ENCODE data around the gene TMEM234.

Gene TMEM234

DNA sequence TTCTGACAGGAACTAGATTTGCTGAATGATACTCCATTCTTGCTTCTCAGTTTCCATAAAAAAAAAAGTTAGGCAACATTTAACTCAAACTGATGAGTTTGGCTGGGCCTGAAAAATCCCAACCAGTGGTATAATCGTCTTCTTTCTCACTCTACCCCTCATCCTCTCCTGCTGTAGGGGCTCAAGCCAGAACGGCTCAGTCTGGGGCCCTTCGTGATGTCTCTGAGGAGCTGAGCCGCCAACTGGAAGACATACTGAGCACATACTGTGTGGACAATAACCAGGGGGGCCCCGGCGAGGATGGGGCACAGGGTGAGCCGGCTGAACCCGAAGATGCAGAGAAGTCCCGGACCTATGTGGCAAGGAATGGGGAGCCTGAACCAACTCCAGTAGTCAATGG lies 41.1 kb downstream of the TMEM234 start:
- no CpG with 5 or more reads among the region's 9 CpGs for WGBS (ENCODE audit: extremely low coverage, insufficient coverage, low lambda C conversion rate)
- no peak overlapping the region for H3K27ac ChIP-seq (ENCODE audit: low read depth, low read length)

DNA sequence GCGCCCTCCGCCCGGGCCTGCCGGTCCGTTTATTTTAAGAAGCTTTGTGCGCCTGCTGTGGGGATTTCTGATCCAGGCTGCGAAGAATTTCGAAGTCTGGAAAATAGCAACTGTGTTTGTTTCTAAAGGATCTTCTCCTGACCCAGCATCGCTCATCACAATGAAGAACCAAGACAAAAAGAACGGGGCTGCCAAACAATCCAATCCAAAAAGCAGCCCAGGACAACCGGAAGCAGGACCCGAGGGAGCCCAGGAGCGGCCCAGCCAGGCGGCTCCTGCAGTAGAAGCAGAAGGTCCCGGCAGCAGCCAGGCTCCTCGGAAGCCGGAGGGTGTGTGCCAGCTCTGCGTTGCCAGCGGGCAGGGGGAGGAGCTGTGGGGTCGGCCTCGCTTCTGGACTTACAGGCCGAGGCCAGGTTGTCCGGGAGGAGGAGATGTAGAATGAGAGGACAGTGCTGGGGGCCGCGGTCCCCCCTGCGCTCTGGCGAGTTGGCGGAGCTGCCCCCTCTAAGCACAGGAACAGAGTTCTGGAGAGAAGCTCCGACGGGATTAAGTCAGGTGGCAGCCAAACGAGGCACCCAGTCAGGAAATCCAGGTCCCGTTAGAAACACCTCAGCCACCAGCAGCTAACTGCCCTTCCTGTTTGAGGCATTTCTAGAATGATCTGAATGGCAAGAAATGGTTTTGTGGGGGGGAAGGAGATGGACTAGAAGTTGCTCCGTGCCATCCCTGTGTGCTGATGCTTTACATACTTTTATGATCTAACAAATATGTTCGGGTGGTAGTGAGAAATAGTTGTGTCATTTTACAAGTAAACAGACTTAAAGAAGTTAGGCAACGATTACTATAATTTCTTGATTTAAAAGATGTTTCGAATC lies 41.7 kb downstream of the TMEM234 start:
- WGBS (ENCODE audit: extremely low coverage, insufficient coverage, low lambda C conversion rate), result no CpG with 5 or more reads among the region's 36 CpGs
- Histone ChIP-seq H3K4ac (ENCODE audit: low read depth, low read length) (peak overlapping the region; percentile 83), H2AK5ac (ENCODE audit: low read length) (no peak overlapping the region), H2BK120ac (ENCODE audit: low read depth, low read length) (no peak overlapping the region), H3K79me1 (ENCODE audit: low read length) (peaks cover 20% of the 10 kb centered on the region), H2BK15ac (replicated peaks; ENCODE audit: low read depth) (no peak overlapping the region), H3K18ac (ENCODE audit: low read length) (peak overlapping the region; percentile 77), H4K5ac (ENCODE audit: low read length) (no peak overlapping the region), H3K4me1 (ENCODE audit: control insufficient read depth, low read depth, low read length) (peaks cover 9% of the 10 kb centered on the region), H3K4me2 (ENCODE audit: low read length) (peak overlapping the region; percentile 91), H3K36me3 (ENCODE audit: control insufficient read depth, insufficient read depth, low read length) (peaks cover 7% of the 10 kb centered on the region), H4K8ac (ENCODE audit: low read depth, low read length) (no peak overlapping the region), H3K56ac (ENCODE audit: low read length) (peak overlapping the region; percentile 97), H3K27ac (ENCODE audit: low read depth, low read length) (peak overlapping the region; percentile 94), H3K27me3 (ENCODE audit: insufficient read depth, low read length, poor library complexity) (no peaks in the 10 kb centered on the region), H3K9ac (ENCODE audit: low read length) (peak overlapping the region; percentile 88), H3K4me3 (ENCODE audit: low read length) (peak overlapping the region; percentile 89), H3K23ac (ENCODE audit: low read length) (peak overlapping the region; percentile 89), H2BK5ac (ENCODE audit: low read length) (no peak overlapping the region), H3K79me2 (ENCODE audit: control insufficient read depth, insufficient read depth, low read length) (peaks cover 29% of the 10 kb centered on the region)
- DNase-seq, result peak; percentile 63

More for the DNA sequence above, 41.1 kb downstream of the TMEM234 start:
- no peak for DNase-seq
- H2BK120ac ChIP-seq (ENCODE audit: low read depth, low read length), result no peak overlapping the region
- H3K4me3 ChIP-seq (ENCODE audit: low read length), result no peak overlapping the region
- peaks cover 9% of the 10 kb centered on the region for H3K4me1 ChIP-seq (ENCODE audit: control insufficient read depth, low read depth, low read length)
- H2BK5ac ChIP-seq (ENCODE audit: low read length), result no peak overlapping the region
- H3K4ac ChIP-seq (ENCODE audit: low read depth, low read length), result no peak overlapping the region
- H3K18ac ChIP-seq (ENCODE audit: low read length), result no peak overlapping the region
- H2BK15ac ChIP-seq (replicated peaks; ENCODE audit: low read depth), result no peak overlapping the region
- no peak overlapping the region for H4K8ac ChIP-seq (ENCODE audit: low read depth, low read length)
- H2AK5ac ChIP-seq (ENCODE audit: low read length), result no peak overlapping the region
- peaks cover 30% of the 10 kb centered on the region for H3K79me2 ChIP-seq (ENCODE audit: control insufficient read depth, insufficient read depth, low read length)
- H3K27me3 ChIP-seq (ENCODE audit: insufficient read depth, low read length, poor library complexity), result no peaks in the 10 kb centered on the region
- peak overlapping the region; percentile 88 for H3K9ac ChIP-seq (ENCODE audit: low read length)
- H4K5ac ChIP-seq (ENCODE audit: low read length), result no peak overlapping the region
- H3K23ac ChIP-seq (ENCODE audit: low read length), result no peak overlapping the region
- H3K79me1 ChIP-seq (ENCODE audit: low read length), result peaks cover 20% of the 10 kb centered on the region
- H3K36me3 ChIP-seq (ENCODE audit: control insufficient read depth, insufficient read depth, low read length), result peaks cover 7% of the 10 kb centered on the region
- peak overlapping the region; percentile 27 for H3K4me2 ChIP-seq (ENCODE audit: low read length)
- peak overlapping the region; percentile 74 for H3K56ac ChIP-seq (ENCODE audit: low read length)

DNA sequence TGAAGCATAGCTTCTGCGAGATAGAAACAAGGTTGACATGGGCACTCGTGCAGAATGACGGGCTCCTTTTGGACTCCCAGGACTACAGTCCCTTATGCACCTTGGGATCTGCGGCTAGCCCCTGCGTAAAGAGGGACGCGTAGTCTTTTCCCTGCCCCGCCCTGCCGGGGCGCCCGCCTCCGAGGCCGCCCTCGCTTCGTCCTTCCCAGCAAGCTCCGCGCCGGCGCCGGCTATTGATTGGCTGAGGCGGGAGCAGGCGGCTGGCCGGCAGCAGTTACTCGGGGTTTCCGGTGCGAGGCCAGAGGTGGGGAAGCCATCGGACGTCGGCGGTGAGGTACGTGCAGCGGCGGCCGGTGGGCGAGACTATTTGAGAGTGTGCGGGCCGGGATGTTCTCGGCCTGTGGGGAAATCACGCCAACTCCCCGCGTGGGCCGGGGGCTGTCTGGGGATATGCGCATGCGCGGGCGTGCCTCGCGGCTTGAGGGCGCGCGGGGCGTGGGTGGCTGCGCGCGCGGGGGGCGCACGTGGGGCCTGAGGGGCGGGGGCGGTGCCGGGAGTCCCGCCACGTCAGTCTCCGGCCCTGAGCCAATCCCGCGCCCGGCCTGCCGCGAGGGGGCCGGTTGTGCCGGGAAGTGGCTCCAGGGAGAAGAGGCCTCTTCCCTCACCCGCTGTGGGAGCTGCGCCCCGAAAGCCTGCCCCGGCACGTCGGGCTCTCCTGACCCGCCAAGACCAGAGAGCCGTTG lies 42.5 kb downstream of the TMEM234 start, which contains the start of gene TXLNA:
TSS of gene TXLNA (plus strand) at position 233 of the 743 bp plus-strand sequence. CDS start 671 bp downstream, outside the sequence.
- H2BK5ac ChIP-seq (ENCODE audit: low read length), result peak within 1 kb of the TSS; percentile 76
- H3K18ac ChIP-seq (ENCODE audit: low read length), result peak within 1 kb of the TSS; percentile 77
- H3K27ac ChIP-seq (ENCODE audit: low read depth, low read length), result peak within 1 kb of the TSS; percentile 94
- H3K36me3 ChIP-seq (ENCODE audit: control insufficient read depth, insufficient read depth, low read length), result peaks cover 6% of the 10 kb centered on the region
- H2BK15ac ChIP-seq (replicated peaks; ENCODE audit: low read depth), result no peak within 1 kb of the TSS
- H3K4me3 ChIP-seq (ENCODE audit: low read length), result peak within 1 kb of the TSS; percentile 89
- no peaks in the 10 kb centered on the region for H3K27me3 ChIP-seq (ENCODE audit: insufficient read depth, low read length, poor library complexity)
- H2AK5ac ChIP-seq (ENCODE audit: low read length), result no peak within 1 kb of the TSS
- no peak within 1 kb of the TSS for H2BK120ac ChIP-seq (ENCODE audit: low read depth, low read length)
- H3K23ac ChIP-seq (ENCODE audit: low read length), result peak within 1 kb of the TSS; percentile 89
- H3K4me1 ChIP-seq (ENCODE audit: control insufficient read depth, low read depth, low read length), result peaks cover 9% of the 10 kb centered on the region
- peak within 1 kb of the TSS; percentile 91 for H3K4me2 ChIP-seq (ENCODE audit: low read length)
- DNase-seq, result peak; percentile 97
- H4K5ac ChIP-seq (ENCODE audit: low read length), result peak within 1 kb of the TSS; percentile 21
- H4K8ac ChIP-seq (ENCODE audit: low read depth, low read length), result peak within 1 kb of the TSS; percentile 96
- H3K79me1 ChIP-seq (ENCODE audit: low read length), result peaks cover 20% of the 10 kb centered on the region
- no CpG with 5 or more reads among the region's 79 CpGs for WGBS (ENCODE audit: extremely low coverage, insufficient coverage, low lambda C conversion rate)
- peak within 1 kb of the TSS; percentile 83 for H3K4ac ChIP-seq (ENCODE audit: low read depth, low read length)
- peak within 1 kb of the TSS; percentile 97 for H3K56ac ChIP-seq (ENCODE audit: low read length)
- peak within 1 kb of the TSS; percentile 89 for H3K9ac ChIP-seq (ENCODE audit: low read length)
- peaks cover 25% of the 10 kb centered on the region for H3K79me2 ChIP-seq (ENCODE audit: control insufficient read depth, insufficient read depth, low read length)

GRCh38 chr1:32179193-32179442 lies 43.0 kb downstream of the TMEM234 start:
- H2AK5ac ChIP-seq (ENCODE audit: low read length), result no peak overlapping the region
- WGBS (ENCODE audit: extremely low coverage, insufficient coverage, low lambda C conversion rate), result no CpG with 5 or more reads among the region's 7 CpGs
- H3K4me3 ChIP-seq (ENCODE audit: low read length), result no peak overlapping the region

DNA sequence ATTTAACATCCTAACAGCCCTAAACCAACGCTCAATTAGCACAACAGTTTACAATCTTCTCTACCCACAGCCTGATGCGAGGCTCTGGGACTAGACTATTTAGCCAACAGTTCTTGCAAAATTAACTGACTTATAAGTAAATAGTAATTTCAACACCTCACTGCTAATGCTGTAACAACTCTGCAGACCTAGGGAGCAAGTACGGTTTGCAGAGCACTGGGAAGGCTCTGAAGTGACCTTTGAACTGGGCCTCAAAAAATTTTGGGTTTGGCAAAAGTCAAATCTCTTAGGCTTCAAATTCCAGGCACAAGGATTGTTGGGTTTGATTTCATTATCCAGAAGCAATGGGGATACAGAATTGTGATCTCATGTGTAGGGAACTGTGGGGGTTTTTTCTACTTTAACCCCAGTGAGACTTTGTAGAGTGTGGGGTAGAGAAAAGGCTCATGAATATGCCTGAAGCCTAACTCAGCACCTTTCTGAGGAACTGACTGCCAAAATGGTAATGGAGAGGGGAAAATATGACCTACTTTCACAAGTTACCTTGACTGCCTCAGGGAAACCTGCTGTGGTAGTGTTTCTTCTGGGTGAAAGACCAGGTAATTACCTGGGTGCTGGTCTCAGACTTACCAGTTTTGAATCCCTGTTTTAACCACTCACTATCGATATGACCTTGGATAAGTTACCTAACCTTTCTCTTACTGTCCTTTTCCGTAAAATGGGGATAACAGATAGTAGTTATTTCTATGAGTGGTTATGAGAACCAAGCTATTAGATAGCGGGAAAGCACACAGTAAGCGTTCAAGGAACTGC lies 43.6 kb downstream of the TMEM234 start:
- Histone ChIP-seq H3K27me3 (ENCODE audit: insufficient read depth, low read length, poor library complexity) (no peaks in the 10 kb centered on the region), H3K4me2 (ENCODE audit: low read length) (peak overlapping the region; percentile 83), H4K5ac (ENCODE audit: low read length) (peak overlapping the region; percentile 21), H3K9ac (ENCODE audit: low read length) (peak overlapping the region; percentile 89), H3K36me3 (ENCODE audit: control insufficient read depth, insufficient read depth, low read length) (no peaks in the 10 kb centered on the region), H3K4ac (ENCODE audit: low read depth, low read length) (no peak overlapping the region), H3K4me1 (ENCODE audit: control insufficient read depth, low read depth, low read length) (peaks cover 9% of the 10 kb centered on the region), H3K4me3 (ENCODE audit: low read length) (no peak overlapping the region), H2BK120ac (ENCODE audit: low read depth, low read length) (no peak overlapping the region), H2BK5ac (ENCODE audit: low read length) (no peak overlapping the region), H3K79me2 (ENCODE audit: control insufficient read depth, insufficient read depth, low read length) (peaks cover 19% of the 10 kb centered on the region), H3K56ac (ENCODE audit: low read length) (peak overlapping the region; percentile 96), H2BK15ac (replicated peaks; ENCODE audit: low read depth) (no peak overlapping the region), H3K79me1 (ENCODE audit: low read length) (peaks cover 15% of the 10 kb centered on the region), H3K18ac (ENCODE audit: low read length) (no peak overlapping the region), H2AK5ac (ENCODE audit: low read length) (no peak overlapping the region), H3K27ac (ENCODE audit: low read depth, low read length) (peak overlapping the region; percentile 31), H3K23ac (ENCODE audit: low read length) (no peak overlapping the region), H4K8ac (ENCODE audit: low read depth, low read length) (peak overlapping the region; percentile 96)
- no CpG with 5 or more reads among the region's 7 CpGs for WGBS (ENCODE audit: extremely low coverage, insufficient coverage, low lambda C conversion rate)
- DNase-seq, result no peak

More at GRCh38 chr1:32179193-32179442, 43.0 kb downstream of the TMEM234 start:
- Histone ChIP-seq H3K79me2 (ENCODE audit: control insufficient read depth, insufficient read depth, low read length) (peaks cover 21% of the 10 kb centered on the region), H3K4ac (ENCODE audit: low read depth, low read length) (no peak overlapping the region), H4K5ac (ENCODE audit: low read length) (no peak overlapping the region), H2BK15ac (replicated peaks; ENCODE audit: low read depth) (no peak overlapping the region), H3K4me2 (ENCODE audit: low read length) (peak overlapping the region; percentile 83), H4K8ac (ENCODE audit: low read depth, low read length) (peak overlapping the region; percentile 96), H3K56ac (ENCODE audit: low read length) (peak overlapping the region; percentile 96), H3K9ac (ENCODE audit: low read length) (peak overlapping the region; percentile 89), H3K23ac (ENCODE audit: low read length) (no peak overlapping the region), H3K36me3 (ENCODE audit: control insufficient read depth, insufficient read depth, low read length) (peaks cover 2% of the 10 kb centered on the region), H3K79me1 (ENCODE audit: low read length) (peaks cover 17% of the 10 kb centered on the region), H3K4me1 (ENCODE audit: control insufficient read depth, low read depth, low read length) (peaks cover 9% of the 10 kb centered on the region), H3K27ac (ENCODE audit: low read depth, low read length) (peak overlapping the region; percentile 52), H2BK5ac (ENCODE audit: low read length) (peak overlapping the region; percentile 54), H3K18ac (ENCODE audit: low read length) (no peak overlapping the region), H2BK120ac (ENCODE audit: low read depth, low read length) (no peak overlapping the region), H3K27me3 (ENCODE audit: insufficient read depth, low read length, poor library complexity) (no peaks in the 10 kb centered on the region)
- no peak for DNase-seq

All from mesendoderm (in vitro differentiated cells).